Right lobe of liver (tissue), 6 donors: ENCODE results near the gene MOGAT3. TPM values are rescaled to one million over a fixed set of nuclear protein-coding genes. Genes with fewer than 3 reads are reported as not detected.

Experiments
- ATAC-seq, 4 donors: fragments of 200-7000 bp; cut with Tn5 transposase; one replicate each; pipeline ENCODE4 v1.9.1; 2020; ENCODE audit warnings: mild to moderate bottlenecking in 4 of 4, moderate library complexity in 4 of 4
- DNase-seq, 3 donors: peaks; one replicate each; pipeline ENCODE4 v3.0.0-alpha.2; 2020
- H3K27ac ChIP-seq, 3 donors: fragments of 200-600 bp; one replicate each; pipeline ENCODE4 v1.8.0; 2022
- H3K27me3 ChIP-seq, 2 donors: fragments of 200-600 bp; one replicate each; pipeline ENCODE4 v1.8.0; 2022
- H3K36me3 ChIP-seq, 4 donors: fragments of 200-600 bp; sonication (generic) in 1 of 4; one replicate each; pipeline versions ENCODE4 v1.5.1 to v1.8.0; 2017 to 2022; ENCODE audit warnings: control low read depth in 1 of 4
- H3K4me1 ChIP-seq, 4 donors: fragments of 200-600 bp; sonication (generic) in 1 of 4; one replicate each; pipeline versions ENCODE4 v1.5.1 to v1.8.0; 2017 to 2022; ENCODE audit warnings: control low read depth in 1 of 4
- H3K4me3 ChIP-seq, 3 donors: fragments of 200-600 bp; one replicate each; pipeline ENCODE4 v1.8.0; 2022
- H3K9me3 ChIP-seq, 4 donors: fragments of 200-600 bp; sonication (generic) in 1 of 4; one replicate each; pipeline versions ENCODE4 v1.5.1 to v1.8.0; 2017 to 2022; ENCODE audit warnings: control low read depth in 1 of 4
- POLR2A ChIP-seq: fragments of 450-650 bp; IDR thresholded peaks from one replicate; pipeline ENCODE4 v1.6.1; 2017; ENCODE audit warnings: antibody characterized with exemption, mild to moderate bottlenecking
- WGBS: methylation state at CpG from one replicate; pipeline ENCODE4 v1.1.6; 2018; ENCODE audit warnings: low coverage, low lambda C conversion rate; ENCODE audit not compliant: insufficient coverage; ENCODE audit errors: missing lambda C conversion rate; 5-methylcytosine and 5-hydroxymethylcytosine counted together
- intact Hi-C, 2 donors: fragments of 100-400 bp; cut with DNase I; formaldehyde crosslinking; loops; one replicate each; pipeline versions ENCODE4 v1.11.2 to v1.14.1; 2022
- total RNA-seq, 6 experiments: library from RNA; depleted of rRNA in 2 of 6; stranded (reverse); fragments of >200 nt in 2 of 6; fragmentation: NEBNext Ultra II Directional in 3 of 6; extraction: Animal tissue kit (Norgen Biotek cat#: 25700) in 3 of 6; gene quantifications; one replicate each; pipeline versions ENCODE4 v1.1.0 to v1.2.4, GENCODE V29; 2016 to 2023
- TF ChIP-seq, protein P1 (sequence below), 4 donors: fragments of 200-600 bp in 3 of 4; fragments of 450-650 bp in 1 of 4; IDR thresholded peaks; one replicate each; pipeline versions ENCODE4 v1.5.1 to v1.8.0; 2016 to 2022; ENCODE audit warnings: antibody characterized with exemption in 4 of 4, mild to moderate bottlenecking in 2 of 4
- donor health status: DM: no; HTN: yes; CAD: no.
- donor health status: DM: no; HTN: no; CAD: no.
- donor health status: DM: no; HTN: no; CAD: no.
- donor health status: DM: no; HTN: yes; CAD: no.
- donor health status: DM: no; HTN: yes; CAD: no.

Gene MOGAT3
- total RNA-seq, 6 experiments from 2014 or later: 8.4 to 28.6 (median 15.7) TPM

DNA sequence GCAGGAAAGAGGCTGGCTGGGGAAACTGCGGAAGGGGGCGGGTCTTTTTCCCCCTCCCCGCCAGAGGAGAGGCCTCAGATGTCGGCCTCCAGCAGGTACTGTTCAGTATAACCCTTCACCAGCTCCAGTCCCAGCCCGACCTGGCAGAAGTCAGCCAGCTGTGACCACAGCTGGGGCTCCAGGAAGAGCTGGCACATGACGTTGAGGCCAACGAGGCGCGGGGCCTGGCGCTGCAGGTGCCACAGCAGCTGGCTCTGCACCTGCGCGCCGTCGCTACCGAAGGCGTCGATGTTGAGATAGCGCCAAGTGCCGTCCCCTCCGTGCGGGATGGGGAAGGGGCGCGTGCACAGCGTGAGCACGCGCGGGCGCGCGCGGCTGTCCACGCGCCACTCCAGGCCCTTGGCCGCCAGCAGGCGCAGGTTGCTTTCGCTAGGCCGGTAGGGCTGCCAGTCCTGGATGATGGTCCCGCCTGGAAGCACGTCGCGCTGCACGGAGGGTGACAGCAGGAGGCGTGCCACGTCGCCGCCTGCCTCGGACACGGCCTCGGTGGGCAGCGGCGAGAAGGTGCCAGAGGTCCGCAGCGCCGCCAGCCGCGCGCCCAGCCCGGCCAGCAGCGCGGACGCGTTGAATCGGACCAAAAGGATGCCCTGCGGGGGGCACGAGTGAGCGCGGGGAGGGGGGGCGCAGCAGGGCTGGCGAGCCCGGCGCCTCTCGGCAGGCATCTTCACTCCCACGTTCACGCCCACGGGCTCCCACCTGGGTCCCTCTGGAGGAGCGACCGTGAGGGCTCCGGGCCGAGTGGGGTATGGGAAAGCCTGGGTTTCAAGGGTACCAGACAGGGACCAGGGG is 28.6 kb downstream of the MOGAT3 start:
- WGBS: 0% methylated on average over 11 of the region's 79 CpGs
- H3K9me3 ChIP-seq: no peaks in the 10 kb centered on the region
- H3K27ac ChIP-seq: no peak overlapping the region
- no peak overlapping the region for H3K4me3 ChIP-seq
- intact Hi-C loops: no loop called here
- ATAC-seq (no peak), DNase-seq (no peak)
- H3K4me1 ChIP-seq: peaks cover 0 to 18% (median 0%) of the 10 kb centered on the region in 4 donors
- TF ChIP-seq, protein P1, sequence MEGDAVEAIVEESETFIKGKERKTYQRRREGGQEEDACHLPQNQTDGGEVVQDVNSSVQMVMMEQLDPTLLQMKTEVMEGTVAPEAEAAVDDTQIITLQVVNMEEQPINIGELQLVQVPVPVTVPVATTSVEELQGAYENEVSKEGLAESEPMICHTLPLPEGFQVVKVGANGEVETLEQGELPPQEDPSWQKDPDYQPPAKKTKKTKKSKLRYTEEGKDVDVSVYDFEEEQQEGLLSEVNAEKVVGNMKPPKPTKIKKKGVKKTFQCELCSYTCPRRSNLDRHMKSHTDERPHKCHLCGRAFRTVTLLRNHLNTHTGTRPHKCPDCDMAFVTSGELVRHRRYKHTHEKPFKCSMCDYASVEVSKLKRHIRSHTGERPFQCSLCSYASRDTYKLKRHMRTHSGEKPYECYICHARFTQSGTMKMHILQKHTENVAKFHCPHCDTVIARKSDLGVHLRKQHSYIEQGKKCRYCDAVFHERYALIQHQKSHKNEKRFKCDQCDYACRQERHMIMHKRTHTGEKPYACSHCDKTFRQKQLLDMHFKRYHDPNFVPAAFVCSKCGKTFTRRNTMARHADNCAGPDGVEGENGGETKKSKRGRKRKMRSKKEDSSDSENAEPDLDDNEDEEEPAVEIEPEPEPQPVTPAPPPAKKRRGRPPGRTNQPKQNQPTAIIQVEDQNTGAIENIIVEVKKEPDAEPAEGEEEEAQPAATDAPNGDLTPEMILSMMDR (IDR thresholded peaks at IDR 0.05): no peak
- TF ChIP-seq POLR2A: no peak
- peaks cover 5 to 39% of the 10 kb centered on the region in 2 donors for H3K27me3 ChIP-seq
- H3K36me3 ChIP-seq: no peaks in the 10 kb centered on the region

- no peak overlapping the region for H3K27ac ChIP-seq
- DNase-seq: no peak
- peaks cover 5 to 39% of the 10 kb centered on the region in 2 donors for H3K27me3 ChIP-seq
- H3K4me1 ChIP-seq: peaks cover 0 to 18% (median 0%) of the 10 kb centered on the region in 4 donors
- H3K9me3 ChIP-seq: no peaks in the 10 kb centered on the region
- WGBS: 1% methylated on average over 12 of the region's 13 CpGs
- no peaks in the 10 kb centered on the region for H3K36me3 ChIP-seq
- no peak for ATAC-seq
- intact Hi-C loops: no loop called here
- no peak for TF ChIP-seq POLR2A
- TF ChIP-seq, protein P1 (IDR thresholded peaks at IDR 0.05): peak in 1 of 4 donors; percentile 4
- H3K4me3 ChIP-seq: no peak overlapping the region
These were observed 29.4 kb downstream of the MOGAT3 start for GRCh38 chr7:101171442-101171837.

- no peaks in the 10 kb centered on the region for H3K36me3 ChIP-seq
- 10% methylated on average over 10 of the region's 17 CpGs for WGBS
- peaks cover 5 to 42% of the 10 kb centered on the region in 2 donors for H3K27me3 ChIP-seq
- H3K9me3 ChIP-seq: no peaks in the 10 kb centered on the region
- TF ChIP-seq, protein P1 (IDR thresholded peaks at IDR 0.05): no peak
- TF ChIP-seq POLR2A: no peak
- ATAC-seq (no peak), DNase-seq (no peak)
- no peak overlapping the region for H3K27ac ChIP-seq
- intact Hi-C loops: no loop called here
- peaks cover 0 to 20% (median 0%) of the 10 kb centered on the region in 4 donors for H3K4me1 ChIP-seq
- no peak overlapping the region for H3K4me3 ChIP-seq
These were observed 30.0 kb downstream of the MOGAT3 start for GRCh38 chr7:101170617-101171441.

DNA sequence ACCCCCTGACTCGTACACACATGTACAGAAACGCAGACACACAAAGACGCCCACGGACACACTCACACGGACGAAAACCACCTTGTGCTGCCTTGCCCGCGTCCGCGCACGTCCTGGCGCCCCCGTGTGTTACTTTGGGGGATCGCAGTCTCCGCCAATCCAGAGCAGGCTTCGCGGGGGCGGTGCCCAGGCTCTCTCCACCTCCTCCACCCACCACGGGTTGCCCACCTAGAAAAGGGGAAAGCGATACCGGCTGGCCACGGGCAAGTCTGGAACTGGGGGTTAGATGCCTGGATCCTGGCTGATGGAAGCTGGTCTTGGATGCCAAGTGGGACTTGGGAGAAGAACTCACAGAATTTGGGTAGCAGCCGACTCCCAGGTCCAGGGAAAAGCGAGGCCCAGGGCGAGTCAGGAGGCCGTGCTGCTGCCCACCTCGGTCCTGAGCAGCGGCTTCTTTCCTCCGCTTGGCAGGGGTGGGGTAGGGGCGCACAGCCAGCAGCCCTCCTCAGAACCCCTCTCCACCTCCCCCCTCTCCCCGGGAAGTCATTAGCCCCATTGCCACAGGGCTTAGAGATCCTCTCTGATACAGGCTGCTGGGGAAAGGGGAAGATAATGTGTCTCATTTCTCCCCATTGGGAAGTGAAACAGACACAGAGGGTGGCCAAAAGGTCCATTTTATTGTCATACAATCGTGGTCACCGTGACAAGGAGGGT is 30.8 kb downstream of the MOGAT3 start:
- DNase-seq (peak; percentile 75 to 77 (median 75)), ATAC-seq (peak; percentile 66 to 74 (median 70))
- intact Hi-C loops: loop anchor here in 1 of 2 donors (10.0 kb wide), 1 partner anchor 115 kb away; no protein-coding TSS in a partner anchor
- no peak overlapping the region for H3K27ac ChIP-seq
- H3K27me3 ChIP-seq: peaks cover 5 to 41% of the 10 kb centered on the region in 2 donors
- no peak for TF ChIP-seq POLR2A
- TF ChIP-seq, protein P1 (IDR thresholded peaks at IDR 0.05): peak; percentile 69 to 89 (median 86)
- H3K36me3 ChIP-seq: no peaks in the 10 kb centered on the region
- 2% methylated on average over 26 of the region's 33 CpGs for WGBS
- peaks cover 0 to 29% (median 0%) of the 10 kb centered on the region in 4 donors for H3K4me1 ChIP-seq
- H3K9me3 ChIP-seq: no peaks in the 10 kb centered on the region
- no peak overlapping the region for H3K4me3 ChIP-seq
